Right lobe of liver (tissue), 4 donors: ENCODE results near the gene AKAP13.

Experiments
- CTCF ChIP-seq, 4 donors: fragments of 200-600 bp in 3 of 4; fragments of 450-650 bp in 1 of 4; IDR thresholded peaks; one replicate each; pipeline versions ENCODE4 v1.5.1 to v1.8.0; 2016 to 2022; ENCODE audit warnings: antibody characterized with exemption in 4 of 4, mild to moderate bottlenecking in 2 of 4
- POLR2A ChIP-seq: fragments of 450-650 bp; IDR thresholded peaks from one replicate; pipeline ENCODE4 v1.6.1; 2017; ENCODE audit warnings: antibody characterized with exemption, mild to moderate bottlenecking
- donor health status: DM: no; HTN: no; CAD: no.
- donor health status: DM: no; HTN: no; CAD: no.
- donor health status: DM: no; HTN: yes; CAD: no.

- no peak for TF ChIP-seq CTCF (IDR thresholded peaks at IDR 0.05)
- TF ChIP-seq POLR2A: no peak
These were observed 245.5 kb downstream of the AKAP13 start for GRCh38 chr15:85625856-85626255.
